Skeletal muscle tissue (tissue), 4 donors: Measurements from ENCODE around the gene L1CAM. TPM values are rescaled to one million over a fixed set of nuclear protein-coding genes. Genes with fewer than 3 reads are reported as not detected.

Source experiments
- H3K27ac ChIP-seq: one replicate; pipeline ENCODE4 v1.7.0; 2013; ENCODE audit warnings: mild to moderate bottlenecking, low read depth, low read length, inconsistent platforms
- H3K27me3 ChIP-seq, 3 donors: one replicate each; pipeline ENCODE4 v1.7.0; 2013; ENCODE audit warnings: low read length in 3 of 3; ENCODE audit not compliant: control insufficient read depth in 3 of 3, insufficient read depth in 3 of 3
- H3K36me3 ChIP-seq, 3 donors: one replicate each; pipeline ENCODE4 v1.7.0; 2013; ENCODE audit warnings: low read length in 3 of 3; ENCODE audit not compliant: control insufficient read depth in 3 of 3, insufficient read depth in 3 of 3
- H3K4me1 ChIP-seq, 3 donors: one replicate each; pipeline ENCODE4 v1.7.0; 2013; ENCODE audit warnings: low read length in 3 of 3, mild to moderate bottlenecking in 3 of 3; ENCODE audit not compliant: control insufficient read depth in 3 of 3, insufficient read depth in 3 of 3
- H3K4me3 ChIP-seq, 3 donors: one replicate each; pipeline ENCODE4 v1.7.0; 2013; ENCODE audit warnings: low read length in 3 of 3
- H3K9ac ChIP-seq, 3 donors: one replicate each; pipeline ENCODE4 v1.7.0; 2013; ENCODE audit warnings: low read length in 3 of 3, mild to moderate bottlenecking in 3 of 3, moderate library complexity in 2 of 3, low read depth in 1 of 3
- H3K9me3 ChIP-seq, 3 donors: one replicate each; pipeline ENCODE4 v1.7.0; 2013; ENCODE audit warnings: low read length in 3 of 3; ENCODE audit not compliant: control insufficient read depth in 3 of 3
- total RNA-seq: library from RNA; depleted of rRNA; stranded (reverse); fragments of >200 nt; gene quantifications from one replicate; pipeline ENCODE4 v1.2.3, GENCODE V29; 2014
- donor health status: Osteomylitis.

L1CAM gene
- total RNA-seq, 1 donor from 2014 or later: 1.6 TPM

DNA sequence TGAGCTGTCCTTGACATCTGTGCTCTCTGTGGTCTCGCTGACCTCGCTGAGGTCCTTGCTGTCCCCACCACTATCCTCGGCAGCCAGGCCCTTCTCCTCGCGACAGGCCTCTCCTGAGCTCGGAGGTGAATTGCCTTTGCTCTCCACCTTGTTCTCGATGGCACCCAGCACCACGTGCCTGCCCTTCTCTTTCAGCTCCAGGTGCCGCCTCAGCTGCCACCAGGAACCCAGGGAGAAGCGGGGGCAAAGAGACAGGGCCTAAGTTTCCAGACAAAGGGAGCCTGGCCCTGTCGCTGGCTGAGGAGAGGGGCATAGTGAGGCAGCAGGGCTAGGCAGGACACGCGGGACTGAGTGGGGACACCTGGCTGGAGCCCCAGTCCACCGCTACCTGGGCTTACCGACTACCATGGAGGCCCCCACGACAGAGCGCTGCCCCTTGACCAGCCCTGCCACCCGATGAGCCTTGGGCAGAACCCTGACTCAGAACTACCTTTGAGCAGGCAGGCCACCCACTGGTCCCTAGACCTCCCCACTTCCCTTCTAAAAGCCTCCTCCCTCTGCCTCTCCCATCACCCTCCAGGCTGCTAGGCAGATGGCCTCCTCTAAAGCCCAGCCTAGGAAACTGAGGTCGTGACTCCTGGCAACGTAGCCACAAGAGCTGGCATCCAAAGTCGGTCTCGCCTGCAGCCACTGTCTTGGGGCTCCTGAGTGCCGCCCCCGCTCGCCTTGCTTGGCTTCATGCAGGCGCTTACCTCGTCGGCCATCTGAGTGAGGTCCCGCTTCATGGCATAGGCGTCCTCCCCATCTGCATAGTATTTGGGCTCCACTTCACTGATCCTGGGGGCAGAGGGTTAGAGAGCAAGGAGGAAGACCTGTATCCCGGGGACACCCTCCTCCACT is 44.3 kb upstream of the L1CAM start:
- Histone ChIP-seq H3K9ac (no peak overlapping the region), H3K27me3 (peaks cover 0 to 5% (median 0%) of the 10 kb centered on the region in 3 donors), H3K27ac (no peak overlapping the region), H3K36me3 (peaks cover 12 to 25% (median 24%) of the 10 kb centered on the region in 3 donors), H3K4me1 (peaks cover 23 to 54% (median 31%) of the 10 kb centered on the region in 3 donors), H3K4me3 (no peak overlapping the region), H3K9me3 (no peaks in the 10 kb centered on the region)

GRCh38 chrX:153929576-153929975 is 43.6 kb upstream of the L1CAM start:
- Histone ChIP-seq H3K27me3 (peaks cover 0 to 5% (median 0%) of the 10 kb centered on the region in 3 donors), H3K4me3 (no peak overlapping the region), H3K9me3 (no peaks in the 10 kb centered on the region), H3K36me3 (peaks cover 12 to 25% (median 24%) of the 10 kb centered on the region in 3 donors), H3K9ac (no peak overlapping the region), H3K27ac (no peak overlapping the region), H3K4me1 (peaks cover 22 to 56% (median 31%) of the 10 kb centered on the region in 3 donors)

GRCh38 chrX:153928846-153929245 is 42.9 kb upstream of the L1CAM start:
- Histone ChIP-seq H3K9ac (peak overlapping the region in 1 of 3 donors; percentile 87), H3K4me3 (peak overlapping the region in 1 of 3 donors; percentile 55), H3K27me3 (peaks cover 0 to 5% (median 0%) of the 10 kb centered on the region in 3 donors), H3K36me3 (peaks cover 12 to 25% (median 24%) of the 10 kb centered on the region in 3 donors), H3K9me3 (no peaks in the 10 kb centered on the region), H3K4me1 (peaks cover 17 to 53% (median 29%) of the 10 kb centered on the region in 3 donors), H3K27ac (no peak overlapping the region)

GRCh38 chrX:153927922-153928760 is 42.2 kb upstream of the L1CAM start:
- Histone ChIP-seq H3K36me3 (peaks cover 12 to 24% (median 24%) of the 10 kb centered on the region in 3 donors), H3K27me3 (peaks cover 0 to 5% (median 0%) of the 10 kb centered on the region in 3 donors), H3K4me3 (peak overlapping the region; percentile 68 to 77 (median 77)), H3K4me1 (peaks cover 17 to 55% (median 30%) of the 10 kb centered on the region in 3 donors), H3K9me3 (no peaks in the 10 kb centered on the region), H3K27ac (peak overlapping the region; percentile 88), H3K9ac (peak overlapping the region; percentile 85 to 90 (median 87))

DNA sequence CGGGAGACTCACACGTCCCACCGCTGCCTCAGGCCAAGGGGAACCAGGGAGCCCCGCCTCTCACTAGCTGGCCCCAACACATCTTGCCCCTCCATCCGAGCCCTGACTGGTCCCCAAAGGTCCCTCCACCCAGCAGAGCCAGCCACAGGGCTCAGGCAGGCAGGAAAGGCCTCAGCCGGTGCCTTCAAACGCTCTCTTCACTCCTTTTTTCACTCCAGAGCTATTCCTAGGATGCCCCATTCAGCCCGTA is 41.6 kb upstream of the L1CAM start:
- Histone ChIP-seq H3K36me3 (peaks cover 12 to 24% (median 22%) of the 10 kb centered on the region in 3 donors), H3K9ac (peak overlapping the region; percentile 85 to 90 (median 87)), H3K4me3 (peak overlapping the region; percentile 68 to 77 (median 77)), H3K27me3 (peaks cover 0 to 5% (median 0%) of the 10 kb centered on the region in 3 donors), H3K4me1 (peaks cover 20 to 61% (median 35%) of the 10 kb centered on the region in 3 donors), H3K9me3 (no peaks in the 10 kb centered on the region), H3K27ac (peak overlapping the region; percentile 88)

- H3K27me3 ChIP-seq: peaks cover 0 to 5% (median 0%) of the 10 kb centered on the region in 3 donors
These were observed 41.1 kb upstream of the L1CAM start for GRCh38 chrX:153926858-153927671.

DNA sequence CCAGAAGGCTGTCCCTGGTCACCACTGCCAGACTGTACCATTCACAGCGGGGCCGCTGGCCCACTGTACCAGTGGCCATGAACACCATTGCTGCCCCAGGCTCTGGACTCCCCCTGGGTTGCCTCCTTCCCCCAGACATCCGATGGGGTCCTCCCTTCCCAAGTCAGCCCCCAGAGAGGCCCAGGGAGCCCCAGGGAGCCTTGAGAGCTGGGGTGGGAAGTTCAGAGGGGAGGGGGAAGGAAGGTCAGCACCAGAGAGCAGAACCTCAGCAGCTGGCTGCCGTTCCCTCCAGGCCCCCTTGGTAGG is 40.5 kb upstream of the L1CAM start:
- Histone ChIP-seq H3K27me3 (peaks cover 0 to 5% (median 0%) of the 10 kb centered on the region in 3 donors), H3K9ac (peak overlapping the region in 2 of 3 donors; percentile 87 to 90), H3K27ac (peak overlapping the region; percentile 88), H3K4me1 (peaks cover 25 to 69% (median 41%) of the 10 kb centered on the region in 3 donors), H3K4me3 (peak overlapping the region in 2 of 3 donors; percentile 38 to 68), H3K36me3 (peaks cover 9 to 21% (median 13%) of the 10 kb centered on the region in 3 donors), H3K9me3 (no peaks in the 10 kb centered on the region)

More at GRCh38 chrX:153926858-153927671, 41.1 kb upstream of the L1CAM start:
- Histone ChIP-seq H3K36me3 (peaks cover 12 to 24% (median 19%) of the 10 kb centered on the region in 3 donors), H3K27ac (peak overlapping the region; percentile 88), H3K9ac (peak overlapping the region; percentile 85 to 90 (median 87)), H3K4me3 (peak overlapping the region; percentile 68 to 77 (median 77)), H3K9me3 (no peaks in the 10 kb centered on the region), H3K4me1 (peaks cover 21 to 63% (median 37%) of the 10 kb centered on the region in 3 donors)

- Histone ChIP-seq H3K9ac (peak within 1 kb of the TSS; percentile 85 to 90 (median 87)), H3K36me3 (peaks cover 7 to 15% (median 8%) of the 10 kb centered on the region in 3 donors), H3K4me3 (peak within 1 kb of the TSS; percentile 38 to 77 (median 68)), H3K27me3 (peaks cover 0 to 7% (median 0%) of the 10 kb centered on the region in 3 donors), H3K9me3 (no peaks in the 10 kb centered on the region), H3K4me1 (peaks cover 25 to 72% (median 43%) of the 10 kb centered on the region in 3 donors), H3K27ac (peak within 1 kb of the TSS; percentile 88)
These were observed 40.0 kb upstream of the L1CAM start, which contains the start of gene ARHGAP4 for GRCh38 chrX:153925739-153926551. ARHGAP4 (minus strand) TSS chrX:153926264; CDS start chrX:153926202, 62 bp downstream.
